GM20000 (cell line): ENCODE results near the gene AKAP17A.
A peak's percentile ranks its signal among the peaks of the same experiment; 100 is the strongest.

Source experiments
- DNase-seq: peaks from one replicate; pipeline ENCODE4 v3.0.0; 2012; ENCODE audit warnings: low spot score
- TF ChIP-seq, protein P1 (sequence below): IDR thresholded peaks from 2 replicates; pipeline ENCODE4 v1.5.1; 2012; ENCODE audit warnings: mild to moderate bottlenecking, control low read depth; ENCODE audit errors: extremely low read depth, missing control alignments

The AKAP17A gene

DNA sequence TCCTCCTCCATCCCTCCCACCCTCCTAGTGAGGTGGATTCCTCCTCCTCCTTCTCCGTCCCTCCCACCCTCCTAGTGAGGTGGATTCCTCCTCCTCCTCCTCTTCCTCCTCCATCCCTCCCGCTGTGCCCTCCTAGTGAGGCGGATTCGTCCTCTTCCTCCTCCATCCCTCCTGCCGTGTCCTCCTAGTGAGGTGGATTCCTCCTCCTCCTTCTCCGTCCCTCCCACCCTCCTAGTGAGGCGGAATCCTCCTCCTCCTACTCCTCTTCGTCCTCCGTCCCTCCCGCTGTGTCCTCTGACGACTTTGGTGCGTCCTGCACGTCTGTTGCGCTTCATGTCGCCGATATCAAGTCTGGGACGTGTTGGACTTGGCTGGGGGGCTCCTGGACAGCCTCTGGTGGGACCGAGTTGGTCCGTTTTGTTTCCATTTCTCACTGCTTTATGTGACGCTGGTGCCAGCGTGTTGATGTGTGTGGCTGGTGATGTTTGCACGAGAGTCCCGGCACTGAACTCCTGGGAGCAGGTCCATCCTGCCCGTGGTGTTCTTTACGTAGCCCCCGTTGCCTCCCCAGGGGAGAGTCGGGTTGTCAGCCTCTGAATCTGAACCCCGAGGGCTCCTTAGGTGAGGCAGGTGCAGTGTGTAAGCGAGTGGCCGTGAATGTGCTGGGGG lies 5.4 kb downstream of the AKAP17A start:
- DNase-seq: no peak
- TF ChIP-seq, protein P1, sequence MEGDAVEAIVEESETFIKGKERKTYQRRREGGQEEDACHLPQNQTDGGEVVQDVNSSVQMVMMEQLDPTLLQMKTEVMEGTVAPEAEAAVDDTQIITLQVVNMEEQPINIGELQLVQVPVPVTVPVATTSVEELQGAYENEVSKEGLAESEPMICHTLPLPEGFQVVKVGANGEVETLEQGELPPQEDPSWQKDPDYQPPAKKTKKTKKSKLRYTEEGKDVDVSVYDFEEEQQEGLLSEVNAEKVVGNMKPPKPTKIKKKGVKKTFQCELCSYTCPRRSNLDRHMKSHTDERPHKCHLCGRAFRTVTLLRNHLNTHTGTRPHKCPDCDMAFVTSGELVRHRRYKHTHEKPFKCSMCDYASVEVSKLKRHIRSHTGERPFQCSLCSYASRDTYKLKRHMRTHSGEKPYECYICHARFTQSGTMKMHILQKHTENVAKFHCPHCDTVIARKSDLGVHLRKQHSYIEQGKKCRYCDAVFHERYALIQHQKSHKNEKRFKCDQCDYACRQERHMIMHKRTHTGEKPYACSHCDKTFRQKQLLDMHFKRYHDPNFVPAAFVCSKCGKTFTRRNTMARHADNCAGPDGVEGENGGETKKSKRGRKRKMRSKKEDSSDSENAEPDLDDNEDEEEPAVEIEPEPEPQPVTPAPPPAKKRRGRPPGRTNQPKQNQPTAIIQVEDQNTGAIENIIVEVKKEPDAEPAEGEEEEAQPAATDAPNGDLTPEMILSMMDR: no peak

DNA sequence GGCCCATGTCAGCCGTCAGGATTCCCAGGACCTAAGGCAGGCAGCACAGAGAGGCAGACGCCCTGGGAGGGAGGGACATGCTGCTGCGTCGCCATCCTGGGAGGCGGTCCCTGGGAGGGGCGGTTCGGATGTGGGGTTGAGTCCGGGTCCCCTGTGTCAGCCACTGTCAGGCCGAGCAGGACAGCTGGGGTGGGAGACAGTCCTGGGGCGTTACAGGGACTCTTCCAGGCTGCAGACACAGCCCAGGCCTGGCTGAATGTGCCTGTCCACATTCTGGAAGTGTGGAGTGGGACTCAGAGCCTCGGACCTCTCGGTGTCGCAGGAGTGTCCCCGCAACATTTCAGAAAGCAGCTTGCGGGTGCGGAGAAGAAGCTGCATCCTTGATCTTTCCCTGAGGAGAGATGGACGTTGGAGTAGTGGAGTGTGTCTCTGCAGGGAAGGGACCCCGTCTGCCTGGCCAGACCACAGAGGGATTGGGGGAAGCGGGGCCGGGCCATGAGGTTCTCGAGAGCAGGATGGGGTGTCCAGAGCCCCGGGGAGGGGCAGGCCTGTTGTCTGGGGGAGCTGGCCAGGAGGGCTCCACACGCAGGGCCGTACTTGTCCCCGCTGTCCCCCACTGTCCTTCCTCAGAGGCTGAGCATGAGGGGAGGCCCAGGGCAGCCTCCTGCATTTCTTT lies 6.1 kb downstream of the AKAP17A start:
- TF ChIP-seq, protein P1: no peak
- DNase-seq: peak; percentile 27

DNA sequence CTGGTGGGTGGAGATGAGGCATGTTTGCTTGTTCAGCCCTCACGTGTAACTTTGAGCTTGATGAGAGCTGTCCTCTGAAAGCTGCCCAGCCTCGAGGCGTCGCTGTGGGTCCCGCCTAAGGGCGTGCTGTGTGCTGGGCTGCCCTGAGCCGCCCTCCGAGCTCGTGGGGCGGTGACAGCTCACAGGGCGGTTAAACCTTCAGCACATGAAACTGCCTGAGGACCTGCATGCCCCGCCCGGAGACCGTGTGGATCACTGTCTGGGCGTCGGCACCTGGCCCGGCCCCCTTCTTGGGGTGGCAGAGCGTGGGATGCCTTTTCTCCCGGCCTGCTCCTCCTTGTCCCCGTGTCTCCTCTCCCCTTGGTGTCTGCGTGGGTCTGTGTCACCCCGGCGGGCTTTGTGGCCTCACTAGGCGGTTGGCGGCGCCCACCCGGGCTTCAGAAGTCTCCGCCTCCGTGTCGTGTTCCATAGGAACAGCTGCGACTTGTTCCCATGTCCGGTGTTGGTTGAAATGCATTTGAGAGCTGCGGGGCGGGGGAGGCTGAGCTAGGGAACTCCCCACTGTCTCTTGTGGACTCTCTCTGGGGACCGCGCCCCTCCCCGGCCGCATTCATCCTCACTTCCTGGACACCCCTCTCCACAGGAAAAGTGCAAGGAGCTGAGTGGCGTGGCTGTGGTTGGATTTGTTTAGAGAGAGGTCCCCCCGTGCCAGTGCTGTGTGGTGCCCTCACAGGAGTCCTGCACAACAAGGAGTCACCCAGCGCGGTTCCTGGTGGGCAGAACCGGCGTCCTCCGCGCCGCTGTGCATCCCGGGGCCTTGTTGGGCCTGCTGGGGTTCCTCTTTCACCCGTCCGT lies 6.8 kb downstream of the AKAP17A start:
- peak; percentile 28 for DNase-seq
- TF ChIP-seq, protein P1: no peak

DNA sequence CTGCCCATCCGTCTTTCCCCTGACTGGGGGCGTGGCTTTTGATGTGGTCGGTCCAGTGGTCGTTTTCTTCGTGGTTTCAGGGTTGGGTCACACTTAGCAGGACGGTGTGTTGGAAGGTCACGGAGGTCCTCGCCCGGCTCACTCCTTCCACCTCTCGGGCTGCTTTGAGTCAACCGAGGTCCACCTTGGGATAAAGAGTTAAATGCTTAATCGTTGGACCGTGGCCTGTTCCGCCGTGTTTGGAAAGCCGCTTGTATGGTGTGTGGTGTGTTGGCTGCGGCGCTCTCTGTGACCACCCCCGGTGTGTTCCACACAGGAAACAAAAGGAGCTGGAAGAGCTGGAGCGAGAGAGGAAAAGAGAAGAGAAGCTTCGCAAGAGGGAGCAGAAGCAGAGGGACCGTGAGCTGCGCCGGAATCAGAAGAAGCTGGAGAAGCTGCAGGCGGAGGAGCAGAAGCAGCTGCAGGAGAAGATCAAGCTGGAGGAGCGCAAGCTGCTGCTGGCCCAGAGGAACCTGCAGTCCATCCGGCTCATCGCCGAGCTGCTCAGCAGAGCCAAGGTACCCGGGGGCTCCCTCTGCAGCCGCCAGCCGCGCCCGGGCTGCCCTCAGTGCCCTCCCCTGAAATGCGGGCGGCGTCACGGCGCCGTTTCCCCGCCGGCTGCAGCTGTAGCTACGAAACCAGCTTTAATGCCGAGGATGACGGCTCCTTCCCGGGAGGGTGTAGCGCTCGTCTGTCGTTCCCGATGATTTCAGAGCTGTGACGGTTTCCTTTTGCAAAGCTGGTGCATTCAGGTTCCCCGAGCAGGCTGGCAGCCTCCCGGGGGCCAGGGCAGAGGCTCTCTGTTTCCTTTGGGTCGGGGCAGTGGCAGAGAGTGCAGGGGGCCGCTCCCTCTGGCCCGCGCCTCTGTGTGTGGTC lies 7.7 kb downstream of the AKAP17A start:
- peak; percentile 26 for DNase-seq
- TF ChIP-seq, protein P1: no peak

DNA sequence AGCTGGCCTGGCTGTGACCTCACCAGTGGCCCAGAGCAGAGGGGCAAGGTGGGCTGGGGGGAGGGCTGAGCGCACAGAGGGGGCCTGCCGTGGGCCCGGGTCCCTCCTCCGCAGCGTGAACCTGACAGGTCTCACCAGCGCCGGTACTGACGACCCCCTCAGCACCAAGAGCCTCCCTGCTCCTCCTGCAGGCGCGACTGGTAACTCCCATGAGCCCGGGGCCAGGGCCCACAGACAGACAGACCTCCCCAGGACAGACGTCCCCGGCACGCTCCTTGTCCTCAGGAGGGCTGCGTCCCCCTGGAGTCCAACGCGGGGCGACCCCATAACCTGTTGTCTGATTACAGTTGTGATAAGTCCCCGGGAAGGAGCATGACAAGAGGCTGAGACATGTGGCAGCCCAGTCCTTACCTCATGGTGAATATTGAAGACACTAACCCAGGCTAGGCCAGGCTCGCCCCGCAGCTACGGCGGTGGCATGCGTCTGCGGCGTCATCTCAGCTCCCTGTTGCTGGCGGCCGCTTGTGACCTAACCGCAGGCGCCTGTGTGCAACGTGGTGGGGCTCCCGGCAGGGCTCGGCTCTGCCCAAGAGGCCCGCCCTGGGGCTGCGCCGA lies 8.5 kb downstream of the AKAP17A start:
- TF ChIP-seq, protein P1: no peak
- DNase-seq: peak; percentile 22

DNA sequence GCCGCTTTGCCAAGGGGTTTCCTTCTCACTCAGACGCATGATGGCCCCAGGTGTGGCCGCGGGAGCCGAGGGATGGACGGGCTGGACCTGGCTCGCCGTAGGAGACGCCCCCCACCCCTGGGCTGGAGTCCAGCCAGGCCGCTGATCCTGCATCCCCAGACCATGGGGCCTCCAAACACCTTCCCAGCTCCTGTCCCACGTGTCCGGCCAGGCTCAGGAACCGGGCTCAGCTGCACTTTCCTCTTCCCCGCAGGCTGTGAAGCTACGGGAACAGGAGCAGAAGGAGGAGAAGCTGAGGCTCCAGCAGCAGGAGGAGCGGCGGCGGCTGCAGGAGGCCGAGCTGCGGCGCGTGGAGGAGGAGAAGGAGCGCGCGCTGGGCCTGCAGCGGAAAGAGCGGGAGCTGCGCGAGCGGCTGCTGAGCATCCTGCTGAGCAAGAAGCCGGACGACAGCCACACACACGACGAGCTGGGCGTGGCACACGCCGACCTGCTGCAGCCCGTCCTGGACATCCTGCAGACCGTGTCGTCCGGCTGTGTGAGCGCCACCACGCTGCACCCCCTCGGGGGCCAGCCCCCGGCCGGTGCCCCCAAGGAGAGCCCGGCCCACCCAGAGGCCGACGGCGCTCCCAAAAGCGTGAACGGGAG lies 9.1 kb downstream of the AKAP17A start:
- TF ChIP-seq, protein P1: no peak
- DNase-seq: peak; percentile 30
